ENCODE measurements around the gene SPATA3. TPM values are rescaled to one million over a fixed set of nuclear protein-coding genes. Genes with fewer than 3 reads are reported as not detected.

SPATA3 gene
- total RNA-seq, 1 donor from 2014 or later, result not detected

DNA sequence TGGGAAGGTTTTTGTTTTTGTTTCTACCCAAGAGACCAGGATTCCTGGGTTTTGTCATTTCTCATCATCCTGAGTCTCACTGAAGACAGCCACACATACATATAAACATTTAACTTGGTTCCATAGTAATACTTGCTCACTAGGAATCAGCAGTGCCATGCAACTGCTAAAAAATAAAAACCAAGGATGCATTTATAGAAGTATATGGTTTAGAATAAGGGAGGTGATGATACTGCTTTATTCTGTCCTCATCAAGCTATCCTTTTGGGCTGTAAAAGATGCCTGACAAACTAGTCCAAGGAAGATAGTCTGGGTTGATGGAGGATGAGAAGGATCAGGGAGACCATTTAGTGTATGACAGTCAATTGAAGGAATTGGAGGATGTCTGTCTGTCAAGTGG lies 740 bp downstream of the SPATA3 start:
- Mint-ChIP-seq H3K4me3 (ENCODE audit: unreplicated experiment) (no peak overlapping the region), H3K9me3 (ENCODE audit: unreplicated experiment) (no peaks in the 10 kb centered on the region), H3K27me3 (ENCODE audit: unreplicated experiment) (peaks cover 48% of the 10 kb centered on the region), H3K4me1 (ENCODE audit: unreplicated experiment) (no peaks in the 10 kb centered on the region), H3K27ac (ENCODE audit: unreplicated experiment) (no peak overlapping the region), H3K36me3 (ENCODE audit: unreplicated experiment) (no peaks in the 10 kb centered on the region)
- no peak for DNase-seq (ENCODE audit: extremely low spot score, unreplicated experiment)
- TF ChIP-seq, protein P1, sequence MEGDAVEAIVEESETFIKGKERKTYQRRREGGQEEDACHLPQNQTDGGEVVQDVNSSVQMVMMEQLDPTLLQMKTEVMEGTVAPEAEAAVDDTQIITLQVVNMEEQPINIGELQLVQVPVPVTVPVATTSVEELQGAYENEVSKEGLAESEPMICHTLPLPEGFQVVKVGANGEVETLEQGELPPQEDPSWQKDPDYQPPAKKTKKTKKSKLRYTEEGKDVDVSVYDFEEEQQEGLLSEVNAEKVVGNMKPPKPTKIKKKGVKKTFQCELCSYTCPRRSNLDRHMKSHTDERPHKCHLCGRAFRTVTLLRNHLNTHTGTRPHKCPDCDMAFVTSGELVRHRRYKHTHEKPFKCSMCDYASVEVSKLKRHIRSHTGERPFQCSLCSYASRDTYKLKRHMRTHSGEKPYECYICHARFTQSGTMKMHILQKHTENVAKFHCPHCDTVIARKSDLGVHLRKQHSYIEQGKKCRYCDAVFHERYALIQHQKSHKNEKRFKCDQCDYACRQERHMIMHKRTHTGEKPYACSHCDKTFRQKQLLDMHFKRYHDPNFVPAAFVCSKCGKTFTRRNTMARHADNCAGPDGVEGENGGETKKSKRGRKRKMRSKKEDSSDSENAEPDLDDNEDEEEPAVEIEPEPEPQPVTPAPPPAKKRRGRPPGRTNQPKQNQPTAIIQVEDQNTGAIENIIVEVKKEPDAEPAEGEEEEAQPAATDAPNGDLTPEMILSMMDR (IDR thresholded peaks at IDR 0.05), result no peak

DNA sequence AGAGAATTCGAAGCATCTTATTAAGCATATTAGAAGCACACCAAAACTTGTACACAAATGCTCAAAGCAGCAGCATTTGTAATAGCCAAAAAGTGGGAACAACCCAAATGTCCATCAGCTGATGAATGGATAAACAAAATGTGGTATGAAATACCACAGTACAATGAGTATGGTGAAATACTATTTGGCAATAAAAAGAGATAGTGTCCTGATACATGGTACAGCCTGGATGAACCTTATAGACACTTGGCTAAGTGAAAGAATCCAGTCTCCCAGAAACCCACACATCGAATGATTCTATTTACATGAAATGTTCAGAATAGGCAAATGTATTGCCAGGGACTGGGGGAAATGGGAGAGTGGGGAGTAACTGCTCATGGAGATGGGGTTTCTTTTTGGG lies 3.0 kb downstream of the SPATA3 start:
- H3K9me3 Mint-ChIP-seq (ENCODE audit: unreplicated experiment), result no peaks in the 10 kb centered on the region
- H3K4me3 Mint-ChIP-seq (ENCODE audit: unreplicated experiment), result no peak overlapping the region
- no peak for DNase-seq (ENCODE audit: extremely low spot score, unreplicated experiment)
- peaks cover 2% of the 10 kb centered on the region for H3K4me1 Mint-ChIP-seq (ENCODE audit: unreplicated experiment)
- no peak overlapping the region for H3K27ac Mint-ChIP-seq (ENCODE audit: unreplicated experiment)
- TF ChIP-seq, protein P1 (IDR thresholded peaks at IDR 0.05), result no peak
- no peaks in the 10 kb centered on the region for H3K36me3 Mint-ChIP-seq (ENCODE audit: unreplicated experiment)
- peaks cover 60% of the 10 kb centered on the region for H3K27me3 Mint-ChIP-seq (ENCODE audit: unreplicated experiment)

DNA sequence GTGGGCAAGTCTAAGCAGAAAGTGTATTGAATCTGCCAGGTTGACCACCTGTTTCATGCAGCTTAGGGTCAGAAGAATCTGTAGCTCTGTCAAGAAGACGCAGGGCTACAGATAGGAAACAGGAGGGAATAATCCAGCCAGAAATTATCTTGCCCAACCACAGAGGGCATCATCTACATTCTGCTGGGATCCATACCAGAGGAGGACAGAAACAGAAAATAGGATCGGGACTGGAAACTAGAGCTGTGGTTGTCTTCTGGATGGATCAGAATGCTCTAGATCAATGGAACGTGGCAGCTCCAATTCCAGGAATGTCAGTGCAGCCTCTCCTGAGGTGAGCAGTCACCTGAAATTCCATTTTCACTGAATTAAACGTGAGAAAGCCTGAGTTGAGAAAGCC lies 3.6 kb downstream of the SPATA3 start:
- Mint-ChIP-seq H3K4me3 (ENCODE audit: unreplicated experiment) (no peak overlapping the region), H3K27me3 (ENCODE audit: unreplicated experiment) (peaks cover 57% of the 10 kb centered on the region), H3K27ac (ENCODE audit: unreplicated experiment) (no peak overlapping the region)

DNA sequence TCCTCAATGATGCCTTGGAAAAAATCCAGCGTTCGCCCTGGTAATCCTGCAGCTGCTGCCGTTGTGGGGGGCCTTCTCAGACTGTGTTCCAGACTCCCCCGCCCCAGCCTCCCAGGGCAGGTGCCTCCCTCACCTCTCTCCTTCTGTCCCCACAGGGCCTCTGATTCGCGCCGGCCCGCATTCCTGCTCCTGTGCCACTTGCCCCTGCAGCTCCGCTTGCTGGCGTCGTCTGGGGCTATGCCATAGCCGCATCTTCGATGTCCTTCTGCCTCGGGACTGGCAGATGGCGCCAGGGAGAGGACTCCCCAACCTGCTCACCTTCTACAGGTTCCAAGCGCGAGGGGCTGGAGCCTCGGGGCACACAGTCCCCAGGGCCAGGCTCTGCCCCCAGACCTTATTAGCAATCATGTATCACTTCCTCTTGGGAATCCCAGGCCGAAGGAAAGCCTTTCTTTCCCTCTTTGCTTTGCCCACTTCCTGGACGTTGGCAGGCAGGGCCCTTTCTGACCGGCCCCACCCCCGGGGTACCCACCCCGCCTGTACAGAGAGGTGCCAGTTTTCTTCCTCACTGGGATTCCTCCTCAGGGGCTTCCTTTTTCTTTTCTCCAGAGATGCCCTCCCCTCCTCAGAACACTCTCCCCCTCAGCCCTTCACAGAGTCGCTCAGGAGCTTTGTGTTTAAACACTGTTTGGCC lies 4.4 kb downstream of the SPATA3 start:
- no peak for DNase-seq (ENCODE audit: extremely low spot score, unreplicated experiment)

More for the DNA sequence above, 3.6 kb downstream of the SPATA3 start:
- DNase-seq (ENCODE audit: extremely low spot score, unreplicated experiment), result no peak
- Mint-ChIP-seq H3K36me3 (ENCODE audit: unreplicated experiment) (no peaks in the 10 kb centered on the region), H3K9me3 (ENCODE audit: unreplicated experiment) (no peaks in the 10 kb centered on the region), H3K4me1 (ENCODE audit: unreplicated experiment) (peaks cover 2% of the 10 kb centered on the region)
- TF ChIP-seq, protein P1 (IDR thresholded peaks at IDR 0.05), result no peak

DNA sequence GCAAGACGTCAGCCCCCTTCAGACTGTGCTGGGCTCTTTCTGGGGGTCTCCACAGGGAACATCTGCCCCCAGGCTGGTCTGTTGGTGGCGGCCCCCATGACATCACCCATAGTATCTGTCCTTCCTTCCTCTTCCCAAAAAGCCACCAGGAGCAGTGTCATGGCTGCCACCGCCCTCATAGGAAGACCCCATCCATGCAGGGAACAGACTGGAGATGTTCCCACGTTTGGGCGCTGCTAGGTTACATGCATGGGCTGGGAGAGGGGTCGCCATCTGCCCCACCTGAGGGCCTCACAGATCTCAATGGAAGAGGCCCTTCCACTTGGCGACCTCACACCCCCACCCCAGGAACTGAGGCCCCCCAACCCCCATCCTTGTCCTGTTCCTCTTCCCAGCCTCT lies 5.1 kb downstream of the SPATA3 start:
- peaks cover 50% of the 10 kb centered on the region for H3K27me3 Mint-ChIP-seq (ENCODE audit: unreplicated experiment)
- H3K27ac Mint-ChIP-seq (ENCODE audit: unreplicated experiment), result no peak overlapping the region
- no peaks in the 10 kb centered on the region for H3K36me3 Mint-ChIP-seq (ENCODE audit: unreplicated experiment)
- DNase-seq (ENCODE audit: extremely low spot score, unreplicated experiment), result no peak
- no peaks in the 10 kb centered on the region for H3K9me3 Mint-ChIP-seq (ENCODE audit: unreplicated experiment)
- peaks cover 2% of the 10 kb centered on the region for H3K4me1 Mint-ChIP-seq (ENCODE audit: unreplicated experiment)
- no peak overlapping the region for H3K4me3 Mint-ChIP-seq (ENCODE audit: unreplicated experiment)
- TF ChIP-seq, protein P1 (IDR thresholded peaks at IDR 0.05), result no peak

More for the DNA sequence above, 4.4 kb downstream of the SPATA3 start:
- Mint-ChIP-seq H3K27ac (ENCODE audit: unreplicated experiment) (no peak overlapping the region), H3K4me3 (ENCODE audit: unreplicated experiment) (no peak overlapping the region), H3K36me3 (ENCODE audit: unreplicated experiment) (no peaks in the 10 kb centered on the region), H3K9me3 (ENCODE audit: unreplicated experiment) (no peaks in the 10 kb centered on the region), H3K4me1 (ENCODE audit: unreplicated experiment) (peaks cover 2% of the 10 kb centered on the region), H3K27me3 (ENCODE audit: unreplicated experiment) (peaks cover 53% of the 10 kb centered on the region)
- TF ChIP-seq, protein P1 (IDR thresholded peaks at IDR 0.05), result no peak
